ENCODE data around the gene ST7. TPM values are rescaled to one million over a fixed set of nuclear protein-coding genes. Genes with fewer than 3 reads are reported as not detected.

Gene ST7
- total RNA-seq, 1 experiment from 2014 or later: 12.4 TPM

GRCh38 chr7:117004899-117005298 lies 51.6 kb downstream of the ST7 start:
- DNase-seq (ENCODE audit: low spot score) (no peak), ATAC-seq (no peak)
- ChIA-PET POLR2A (no interaction called here), CTCF (no interaction called here)
- Mint-ChIP-seq H3K4me1 (peaks cover 16% of the 10 kb centered on the region), H3K9me3 (no peaks in the 10 kb centered on the region), H3K36me3 (no peaks in the 10 kb centered on the region), H3K27ac (no peak overlapping the region), H3K4me3 (no peak overlapping the region), H3K27me3 (ENCODE audit: low read depth) (no peaks in the 10 kb centered on the region)
- no peak for TF ChIP-seq FOXP4 (CRISPR knock-in tag; IDR thresholded peaks at IDR 0.05)
- TF ChIP-seq MLX (CRISPR knock-in tag; IDR thresholded peaks at IDR 0.05): no peak
- TF ChIP-seq USF2 (CRISPR knock-in tag; IDR thresholded peaks at IDR 0.05): no peak
- no peak for TF ChIP-seq TEAD1 (CRISPR knock-in tag; IDR thresholded peaks at IDR 0.05)
- no peak for TF ChIP-seq NR3C1 (CRISPR knock-in tag; conservative IDR thresholded peaks at IDR 0.05; ENCODE audit: low read depth)
- no peak for TF ChIP-seq CTCF (IDR thresholded peaks at IDR 0.05)
- TF ChIP-seq RORB (CRISPR knock-in tag; IDR thresholded peaks at IDR 0.05): no peak
- no peak for TF ChIP-seq TCF7 (CRISPR knock-in tag; IDR thresholded peaks at IDR 0.05; ENCODE audit: low read depth)
- TF ChIP-seq ATF3 (CRISPR knock-in tag; conservative IDR thresholded peaks at IDR 0.05): no peak
- no peak for TF ChIP-seq MYBL2 (CRISPR knock-in tag; IDR thresholded peaks at IDR 0.05)
- no peak for TF ChIP-seq CBFB (CRISPR knock-in tag; IDR thresholded peaks at IDR 0.05; ENCODE audit: low read depth)
- no peak for TF ChIP-seq NR2C2 (CRISPR knock-in tag; IDR thresholded peaks at IDR 0.05)
- no peak for TF ChIP-seq ZNF416 (CRISPR knock-in tag; IDR thresholded peaks at IDR 0.05)
- no peak for TF ChIP-seq CDX4 (CRISPR knock-in tag; IDR thresholded peaks at IDR 0.05; ENCODE audit: borderline replicate concordance)
- TF ChIP-seq ZNF671 (CRISPR knock-in tag; IDR thresholded peaks at IDR 0.05): no peak
- no peak for TF ChIP-seq ATF2 (CRISPR knock-in tag; IDR thresholded peaks at IDR 0.05; ENCODE audit: borderline replicate concordance, low read depth)
- no peak for TF ChIP-seq MXD4 (CRISPR knock-in tag; IDR thresholded peaks at IDR 0.05; ENCODE audit: borderline replicate concordance)
- no peak for TF ChIP-seq JUN (CRISPR knock-in tag; IDR thresholded peaks at IDR 0.05)
- no peak for TF ChIP-seq ZNF219 (CRISPR knock-in tag; IDR thresholded peaks at IDR 0.05; ENCODE audit: borderline replicate concordance)

GRCh38 chr7:117005449-117005848 lies 52.1 kb downstream of the ST7 start:
- Mint-ChIP-seq H3K36me3 (no peaks in the 10 kb centered on the region), H3K9me3 (no peaks in the 10 kb centered on the region), H3K4me1 (peaks cover 16% of the 10 kb centered on the region), H3K27me3 (ENCODE audit: low read depth) (no peaks in the 10 kb centered on the region), H3K4me3 (no peak overlapping the region), H3K27ac (no peak overlapping the region)
- CTCF ChIA-PET: interaction anchor here (0.6 kb wide), 1 partner anchor 122 kb away, joined by 3 read pairs; no protein-coding TSS in a partner anchor
- POLR2A ChIA-PET: no interaction called here
- DNase-seq (ENCODE audit: low spot score) (no peak), ATAC-seq (no peak)
- TF ChIP-seq NFE2L1 (CRISPR knock-in tag; IDR thresholded peaks at IDR 0.05): no peak
- no peak for TF ChIP-seq ZNF416 (CRISPR knock-in tag; IDR thresholded peaks at IDR 0.05)
- no peak for TF ChIP-seq ETV6 (CRISPR knock-in tag; IDR thresholded peaks at IDR 0.05)
- TF ChIP-seq JUN (CRISPR knock-in tag; IDR thresholded peaks at IDR 0.05): no peak
- no peak for TF ChIP-seq STAT6 (CRISPR knock-in tag; conservative IDR thresholded peaks at IDR 0.05; ENCODE audit: low read depth)
- TF ChIP-seq JAZF1 (CRISPR knock-in tag; IDR thresholded peaks at IDR 0.05): no peak
- no peak for TF ChIP-seq CDX4 (CRISPR knock-in tag; IDR thresholded peaks at IDR 0.05; ENCODE audit: borderline replicate concordance)
- TF ChIP-seq NFATC4 (CRISPR knock-in tag; IDR thresholded peaks at IDR 0.05): no peak
- no peak for TF ChIP-seq CREB1 (CRISPR knock-in tag; IDR thresholded peaks at IDR 0.05)

All from WTC11 (cell line).